ENCODE measurements around the gene ARHGAP31.

DNA sequence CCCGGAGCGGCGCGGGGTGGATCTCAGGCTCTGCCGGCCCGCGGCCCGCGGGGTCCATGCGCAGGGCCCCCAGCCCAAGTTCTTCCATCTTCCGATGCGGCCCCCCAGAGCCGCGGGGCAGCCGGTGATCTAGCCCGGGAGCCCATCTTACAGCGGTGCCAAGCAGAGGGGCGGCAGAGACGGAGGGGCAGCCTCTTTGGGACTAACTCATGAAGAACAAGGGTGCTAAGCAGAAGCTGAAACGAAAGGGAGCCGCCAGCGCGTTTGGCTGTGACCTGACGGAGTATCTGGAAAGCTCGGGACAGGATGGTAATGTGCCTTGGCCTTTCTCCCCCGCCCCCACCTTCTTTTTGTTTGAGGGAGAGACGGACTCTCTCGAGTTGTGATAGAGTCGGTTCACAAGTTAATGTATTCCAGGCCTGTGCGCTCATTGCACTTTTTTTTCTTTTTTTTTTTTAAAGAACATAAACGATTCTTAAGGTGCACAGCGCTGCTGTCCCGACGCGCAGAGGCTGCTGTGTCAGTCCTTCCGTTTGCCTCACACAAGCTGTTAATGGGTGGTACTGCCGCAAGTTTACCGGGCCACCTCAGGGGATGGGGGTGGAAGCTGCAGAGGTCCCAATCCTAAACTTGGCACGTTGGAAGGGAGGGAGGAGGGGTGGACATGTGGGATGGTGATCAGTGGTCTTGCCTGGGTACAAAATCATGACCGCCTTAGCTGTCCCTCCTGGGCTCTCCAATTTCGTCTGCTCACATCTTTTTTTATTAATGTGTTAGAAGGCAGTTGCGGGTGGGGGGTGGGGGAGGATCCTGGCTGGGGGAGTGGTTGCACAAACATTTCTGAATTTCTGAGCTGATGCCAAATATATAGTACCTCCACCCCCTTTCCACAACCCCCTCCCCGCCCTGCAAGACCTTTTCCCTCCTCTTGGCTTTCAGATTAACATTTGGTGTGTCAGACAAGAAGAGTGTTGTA, 801 bp downstream of the ARHGAP31 start:
- TF ChIP-seq MYC (IDR thresholded peaks at IDR 0.05; ENCODE audit: insufficient read depth, insufficient read length, insufficient replicate concordance, low read length, severe bottlenecking) (no peak), POLR2A (IDR thresholded peaks at IDR 0.05; ENCODE audit: low read depth, low read length) (peak; percentile 56), TAF1 (IDR thresholded peaks at IDR 0.05; ENCODE audit: borderline replicate concordance, low read depth, low read length) (no peak), POLR2AphosphoS2 (IDR thresholded peaks at IDR 0.05; ENCODE audit: low read depth, low read length) (no peak), USF2 (IDR thresholded peaks at IDR 0.05; ENCODE audit: borderline replicate concordance, low read depth, low read length) (no peak), SP1 (IDR thresholded peaks at IDR 0.05; ENCODE audit: low read depth, low read length) (no peak), BRCA1 (IDR thresholded peaks at IDR 0.05; ENCODE audit: low read depth, low read length) (no peak)
- TF ChIP-seq, protein P1, sequence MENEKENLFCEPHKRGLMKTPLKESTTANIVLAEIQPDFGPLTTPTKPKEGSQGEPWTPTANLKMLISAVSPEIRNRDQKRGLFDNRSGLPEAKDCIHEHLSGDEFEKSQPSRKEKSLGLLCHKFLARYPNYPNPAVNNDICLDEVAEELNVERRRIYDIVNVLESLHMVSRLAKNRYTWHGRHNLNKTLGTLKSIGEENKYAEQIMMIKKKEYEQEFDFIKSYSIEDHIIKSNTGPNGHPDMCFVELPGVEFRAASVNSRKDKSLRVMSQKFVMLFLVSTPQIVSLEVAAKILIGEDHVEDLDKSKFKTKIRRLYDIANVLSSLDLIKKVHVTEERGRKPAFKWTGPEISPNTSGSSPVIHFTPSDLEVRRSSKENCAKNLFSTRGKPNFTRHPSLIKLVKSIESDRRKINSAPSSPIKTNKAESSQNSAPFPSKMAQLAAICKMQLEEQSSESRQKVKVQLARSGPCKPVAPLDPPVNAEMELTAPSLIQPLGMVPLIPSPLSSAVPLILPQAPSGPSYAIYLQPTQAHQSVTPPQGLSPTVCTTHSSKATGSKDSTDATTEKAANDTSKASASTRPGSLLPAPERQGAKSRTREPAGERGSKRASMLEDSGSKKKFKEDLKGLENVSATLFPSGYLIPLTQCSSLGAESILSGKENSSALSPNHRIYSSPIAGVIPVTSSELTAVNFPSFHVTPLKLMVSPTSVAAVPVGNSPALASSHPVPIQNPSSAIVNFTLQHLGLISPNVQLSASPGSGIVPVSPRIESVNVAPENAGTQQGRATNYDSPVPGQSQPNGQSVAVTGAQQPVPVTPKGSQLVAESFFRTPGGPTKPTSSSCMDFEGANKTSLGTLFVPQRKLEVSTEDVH (IDR thresholded peaks at IDR 0.05; ENCODE audit: low read depth, partially characterized antibody) = no peak
